ENCODE results near the gene NOTCH1.

The NOTCH1 gene

DNA sequence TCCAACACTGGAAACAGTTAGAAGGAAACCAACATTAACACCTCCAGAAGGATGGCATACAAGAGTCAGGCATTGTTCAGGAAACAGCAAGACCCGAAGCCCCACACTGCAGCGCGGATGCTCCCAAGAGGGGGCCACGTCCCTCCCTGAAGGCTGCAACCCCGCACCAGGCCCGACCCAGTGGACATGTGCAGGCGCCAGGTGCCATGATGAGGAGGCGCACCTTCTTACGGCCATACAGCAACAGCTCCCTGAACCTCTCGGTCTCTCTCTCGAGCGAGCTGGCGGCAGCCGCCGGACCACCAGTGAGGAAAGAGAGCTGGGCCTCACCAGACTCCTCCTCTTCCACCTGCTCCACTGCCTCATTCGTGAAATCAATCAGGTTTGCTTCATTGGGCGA, 83.2 kb downstream of the NOTCH1 start:
- CTCF ChIA-PET, result interaction anchor here (0.6 to 1.0 kb wide), 3 partner anchors 9 to 269 kb away, joined by 3 to 4 read pairs (median 3); no protein-coding TSS in a partner anchor
- Histone ChIP-seq H3K36me3 (ENCODE audit: control insufficient read depth in 4 of 4, insufficient read depth in 4 of 4, low read length in 3 of 4) (peaks cover 23 to 90% (median 72%) of the 10 kb centered on the region in 4 experiments), H3K27ac (ENCODE audit: insufficient read depth in 1 of 2, low read depth in 1 of 2, low read length in 2 of 2, poor library complexity in 1 of 2, severe bottlenecking in 2 of 2) (no peak overlapping the region), H3K9me3 (ENCODE audit: control extremely low read depth in 1 of 5, control insufficient read depth in 4 of 5, insufficient read depth in 2 of 5, low read depth in 1 of 5, low read length in 4 of 5) (no peaks in the 10 kb centered on the region), H3K4me3 (ENCODE audit: control insufficient read depth in 1 of 7, extremely low read depth in 1 of 7, insufficient read depth in 4 of 7, low read depth in 2 of 7, low read length in 6 of 7) (no peak overlapping the region), H3K27me3 (replicated peaks in 2 of 5; ENCODE audit: control insufficient read depth in 4 of 5, insufficient read depth in 5 of 5, low read length in 4 of 5) (no peaks in the 10 kb centered on the region), H3K4me1 (ENCODE audit: control extremely low read depth in 1 of 4, control insufficient read depth in 4 of 4, insufficient read depth in 4 of 4, low read length in 3 of 4) (no peaks in the 10 kb centered on the region)
- WGBS (ENCODE audit: insufficient coverage), result 93% methylated on average over 15 of the region's 17 CpGs
- no peak for DNase-seq
- POLR2A ChIA-PET, result interaction anchor here (1.2 kb wide), 1 partner anchor 21 kb away, joined by 3 read pairs; no protein-coding TSS in a partner anchor

DNA sequence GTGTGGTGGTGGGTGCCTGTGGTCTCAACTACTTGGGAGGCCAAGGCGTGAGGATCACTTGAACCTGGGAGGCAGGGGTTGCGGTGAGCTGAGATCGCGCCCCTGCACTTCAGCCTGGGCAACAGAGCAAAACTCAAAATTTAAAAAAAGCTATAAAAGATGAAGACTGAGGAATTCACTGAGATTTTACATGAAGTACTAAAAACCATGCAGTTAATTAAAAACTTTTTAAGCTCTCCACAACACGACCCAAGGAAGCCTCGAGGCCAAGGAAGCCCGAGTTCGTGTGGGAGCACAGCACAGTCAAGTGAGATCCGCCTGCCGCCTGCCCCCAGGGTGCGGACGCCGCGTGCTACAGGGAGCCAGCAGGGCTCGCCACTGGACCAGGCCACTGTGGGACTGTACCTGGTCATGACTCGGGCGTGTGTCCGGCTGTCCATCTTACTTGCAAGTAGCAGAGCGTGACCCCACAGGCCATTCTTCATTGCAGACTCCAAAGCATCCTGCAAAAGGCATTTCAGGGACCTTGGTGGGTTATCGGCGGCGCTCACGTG, 85.0 kb downstream of the NOTCH1 start:
- H3K9me3 ChIP-seq (ENCODE audit: control extremely low read depth in 1 of 5, control insufficient read depth in 4 of 5, insufficient read depth in 2 of 5, low read depth in 1 of 5, low read length in 4 of 5), result no peaks in the 10 kb centered on the region
- POLR2A ChIA-PET, result no interaction called here
- no peaks in the 10 kb centered on the region for H3K27me3 ChIP-seq (replicated peaks in 2 of 5; ENCODE audit: control insufficient read depth in 4 of 5, insufficient read depth in 5 of 5, low read length in 4 of 5)
- no peak overlapping the region for H3K4me3 ChIP-seq (ENCODE audit: control insufficient read depth in 1 of 7, extremely low read depth in 1 of 7, insufficient read depth in 4 of 7, low read depth in 2 of 7, low read length in 6 of 7)
- no peak overlapping the region for H3K27ac ChIP-seq (ENCODE audit: insufficient read depth in 1 of 2, low read depth in 1 of 2, low read length in 2 of 2, poor library complexity in 1 of 2, severe bottlenecking in 2 of 2)
- DNase-seq, result no peak
- 99% methylated on average over 13 of the region's 23 CpGs for WGBS (ENCODE audit: insufficient coverage)
- peaks cover 25 to 90% (median 73%) of the 10 kb centered on the region in 4 experiments for H3K36me3 ChIP-seq (ENCODE audit: control insufficient read depth in 4 of 4, insufficient read depth in 4 of 4, low read length in 3 of 4)
- no peaks in the 10 kb centered on the region for H3K4me1 ChIP-seq (ENCODE audit: control extremely low read depth in 1 of 4, control insufficient read depth in 4 of 4, insufficient read depth in 4 of 4, low read length in 3 of 4)
- CTCF ChIA-PET, result no interaction called here

DNA sequence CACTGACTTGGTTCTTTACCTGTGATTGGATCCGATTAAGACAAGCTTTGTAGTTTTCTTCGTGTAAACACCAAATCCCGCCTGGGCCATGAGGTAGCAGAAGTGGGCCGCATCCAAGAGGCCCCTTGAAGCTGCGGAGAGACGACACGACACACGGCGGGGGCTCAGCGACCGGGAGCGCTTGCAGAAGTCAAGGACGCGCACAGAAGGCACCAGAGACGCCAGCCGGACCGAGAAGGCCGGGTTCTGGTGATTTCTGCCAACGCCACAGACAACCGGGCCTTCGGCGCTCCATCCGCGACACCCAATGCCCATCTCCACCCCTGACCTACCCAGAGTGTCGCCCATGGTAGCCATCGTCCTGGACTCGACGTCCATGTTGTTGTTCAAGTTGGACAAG, 86.4 kb downstream of the NOTCH1 start:
- ChIA-PET CTCF (interaction anchor here (3.0 kb wide), 1 partner anchor 13 kb away, joined by 13 read pairs; no protein-coding TSS in a partner anchor), POLR2A (no interaction called here)
- DNase-seq, result no peak
- H3K27ac ChIP-seq (ENCODE audit: insufficient read depth in 1 of 2, low read depth in 1 of 2, low read length in 2 of 2, poor library complexity in 1 of 2, severe bottlenecking in 2 of 2), result no peak overlapping the region
- H3K27me3 ChIP-seq (replicated peaks in 2 of 5; ENCODE audit: control insufficient read depth in 4 of 5, insufficient read depth in 5 of 5, low read length in 4 of 5), result no peaks in the 10 kb centered on the region
- H3K9me3 ChIP-seq (ENCODE audit: control extremely low read depth in 1 of 5, control insufficient read depth in 4 of 5, insufficient read depth in 2 of 5, low read depth in 1 of 5, low read length in 4 of 5), result no peaks in the 10 kb centered on the region
- H3K4me3 ChIP-seq (ENCODE audit: control insufficient read depth in 1 of 7, extremely low read depth in 1 of 7, insufficient read depth in 4 of 7, low read depth in 2 of 7, low read length in 6 of 7), result no peak overlapping the region
- H3K4me1 ChIP-seq (ENCODE audit: control extremely low read depth in 1 of 4, control insufficient read depth in 4 of 4, insufficient read depth in 4 of 4, low read length in 3 of 4), result no peaks in the 10 kb centered on the region
- 98% methylated on average over 28 of the region's 28 CpGs for WGBS (ENCODE audit: insufficient coverage)
- H3K36me3 ChIP-seq (ENCODE audit: control insufficient read depth in 4 of 4, insufficient read depth in 4 of 4, low read length in 3 of 4), result peaks cover 17 to 91% (median 74%) of the 10 kb centered on the region in 4 experiments

DNA sequence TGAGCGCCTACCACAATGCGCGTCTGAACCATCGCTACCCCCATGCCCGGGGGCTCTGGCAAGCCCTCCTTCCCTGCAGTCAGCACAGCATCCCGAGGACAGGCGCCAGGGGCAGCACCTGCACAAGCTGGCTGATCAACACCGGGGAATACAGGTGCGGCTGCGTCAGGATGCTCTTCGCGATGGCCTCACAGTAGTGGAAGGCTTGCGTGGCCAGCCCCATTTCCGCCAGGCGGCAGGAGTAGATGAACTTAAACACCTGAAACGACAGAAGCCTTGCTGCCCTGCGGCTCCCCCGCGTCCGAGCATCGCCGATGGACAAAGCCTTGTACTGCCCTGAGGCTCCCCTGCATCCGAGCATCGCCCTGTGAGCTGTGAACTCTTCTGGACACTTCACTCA, 88.5 kb downstream of the NOTCH1 start:
- ChIA-PET POLR2A (interaction anchor here (1.2 kb wide), 1 partner anchor 12 kb away, joined by 3 read pairs; no protein-coding TSS in a partner anchor), CTCF (interaction anchor here (1.9 to 3.0 kb wide), 2 partner anchors 11 to 18 kb away, joined by 4 to 13 read pairs; no protein-coding TSS in a partner anchor)
- H3K4me3 ChIP-seq (ENCODE audit: control insufficient read depth in 1 of 7, extremely low read depth in 1 of 7, insufficient read depth in 4 of 7, low read depth in 2 of 7, low read length in 6 of 7), result no peak overlapping the region
- no peaks in the 10 kb centered on the region for H3K4me1 ChIP-seq (ENCODE audit: control extremely low read depth in 1 of 4, control insufficient read depth in 4 of 4, insufficient read depth in 4 of 4, low read length in 3 of 4)
- DNase-seq, result no peak
- H3K9me3 ChIP-seq (ENCODE audit: control extremely low read depth in 1 of 5, control insufficient read depth in 4 of 5, insufficient read depth in 2 of 5, low read depth in 1 of 5, low read length in 4 of 5), result no peaks in the 10 kb centered on the region
- H3K27me3 ChIP-seq (replicated peaks in 2 of 5; ENCODE audit: control insufficient read depth in 4 of 5, insufficient read depth in 5 of 5, low read length in 4 of 5), result no peaks in the 10 kb centered on the region
- no peak overlapping the region for H3K27ac ChIP-seq (ENCODE audit: insufficient read depth in 1 of 2, low read depth in 1 of 2, low read length in 2 of 2, poor library complexity in 1 of 2, severe bottlenecking in 2 of 2)
- 99% methylated on average over 24 of the region's 24 CpGs for WGBS (ENCODE audit: insufficient coverage)
- H3K36me3 ChIP-seq (ENCODE audit: control insufficient read depth in 4 of 4, insufficient read depth in 4 of 4, low read length in 3 of 4), result peaks cover 13 to 85% (median 69%) of the 10 kb centered on the region in 4 experiments

- Histone ChIP-seq H3K36me3 (ENCODE audit: control insufficient read depth in 4 of 4, insufficient read depth in 4 of 4, low read length in 3 of 4) (peaks cover 14 to 84% (median 67%) of the 10 kb centered on the region in 4 experiments), H3K9me3 (ENCODE audit: control extremely low read depth in 1 of 5, control insufficient read depth in 4 of 5, insufficient read depth in 2 of 5, low read depth in 1 of 5, low read length in 4 of 5) (no peaks in the 10 kb centered on the region), H3K27me3 (replicated peaks in 2 of 5; ENCODE audit: control insufficient read depth in 4 of 5, insufficient read depth in 5 of 5, low read length in 4 of 5) (no peaks in the 10 kb centered on the region), H3K4me1 (ENCODE audit: control extremely low read depth in 1 of 4, control insufficient read depth in 4 of 4, insufficient read depth in 4 of 4, low read length in 3 of 4) (no peaks in the 10 kb centered on the region), H3K27ac (ENCODE audit: insufficient read depth in 1 of 2, low read depth in 1 of 2, low read length in 2 of 2, poor library complexity in 1 of 2, severe bottlenecking in 2 of 2) (no peak overlapping the region), H3K4me3 (ENCODE audit: control insufficient read depth in 1 of 7, extremely low read depth in 1 of 7, insufficient read depth in 4 of 7, low read depth in 2 of 7, low read length in 6 of 7) (no peak overlapping the region)
- ChIA-PET CTCF (interaction anchor here (3.0 kb wide), 1 partner anchor 10 kb away, joined by 13 read pairs; no protein-coding TSS in a partner anchor), POLR2A (no interaction called here)
- DNase-seq, result no peak
- 94% methylated on average over 9 of the region's 9 CpGs for WGBS (ENCODE audit: insufficient coverage)
These were observed 89.6 kb downstream of the NOTCH1 start for GRCh38 chr9:136456258-136456657.

DNA sequence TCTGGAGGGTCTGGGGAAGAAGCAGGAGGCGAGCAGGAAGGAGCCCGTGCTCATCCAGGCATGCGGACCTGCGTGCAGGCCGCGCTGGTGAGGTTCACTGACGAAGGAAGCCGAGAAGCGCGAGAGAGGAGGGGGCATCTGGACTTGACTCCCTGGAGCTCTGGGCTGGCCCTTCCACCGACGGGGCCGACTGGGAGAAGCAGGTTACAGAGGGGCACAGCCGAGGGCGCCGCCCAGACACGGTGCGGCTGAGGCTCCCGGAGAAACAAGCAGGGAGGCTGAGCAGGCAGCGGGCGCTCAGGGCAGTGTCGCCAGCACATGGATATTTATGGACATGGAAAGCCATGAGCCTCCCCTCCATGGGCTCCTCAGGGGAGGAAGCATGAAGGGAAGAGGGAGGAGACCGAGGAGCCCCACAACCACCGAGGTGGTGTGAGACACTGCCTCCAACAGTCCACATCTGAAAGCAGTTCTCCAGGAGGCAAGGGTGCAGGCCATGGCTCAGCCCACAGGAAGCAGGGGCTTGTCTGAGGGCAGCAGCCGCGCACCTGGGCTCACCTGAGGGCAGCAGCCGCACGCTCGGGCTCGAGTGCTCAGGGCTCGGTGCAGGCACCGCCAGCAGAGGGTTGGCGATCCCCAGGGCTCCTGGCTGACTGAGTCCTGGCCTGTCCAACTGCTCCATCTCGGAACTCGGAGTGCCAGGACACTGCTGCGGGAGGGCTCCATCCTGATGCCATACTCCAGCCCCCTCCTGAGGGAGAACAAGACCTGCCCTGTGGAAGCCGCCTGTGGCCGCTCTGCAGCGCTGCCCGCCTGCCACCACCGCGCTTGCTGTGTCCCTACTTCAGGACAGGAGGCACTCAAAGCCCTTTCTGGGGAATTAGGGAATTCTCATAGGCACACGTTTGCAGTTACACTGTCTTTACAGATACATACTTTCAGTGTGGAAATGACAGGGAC, 90.5 kb downstream of the NOTCH1 start:
- H3K4me1 ChIP-seq (ENCODE audit: control extremely low read depth in 1 of 4, control insufficient read depth in 4 of 4, insufficient read depth in 4 of 4, low read length in 3 of 4), result no peaks in the 10 kb centered on the region
- DNase-seq, result no peak
- no peaks in the 10 kb centered on the region for H3K9me3 ChIP-seq (ENCODE audit: control extremely low read depth in 1 of 5, control insufficient read depth in 4 of 5, insufficient read depth in 2 of 5, low read depth in 1 of 5, low read length in 4 of 5)
- 95% methylated on average over 38 of the region's 43 CpGs for WGBS (ENCODE audit: insufficient coverage)
- POLR2A ChIA-PET, result no interaction called here
- no peak overlapping the region for H3K4me3 ChIP-seq (ENCODE audit: control insufficient read depth in 1 of 7, extremely low read depth in 1 of 7, insufficient read depth in 4 of 7, low read depth in 2 of 7, low read length in 6 of 7)
- no peak overlapping the region for H3K27ac ChIP-seq (ENCODE audit: insufficient read depth in 1 of 2, low read depth in 1 of 2, low read length in 2 of 2, poor library complexity in 1 of 2, severe bottlenecking in 2 of 2)
- no peaks in the 10 kb centered on the region for H3K27me3 ChIP-seq (replicated peaks in 2 of 5; ENCODE audit: control insufficient read depth in 4 of 5, insufficient read depth in 5 of 5, low read length in 4 of 5)
- CTCF ChIA-PET, result interaction anchor here (2.9 kb wide), 1 partner anchor 13 kb away, joined by 12 read pairs; no protein-coding TSS in a partner anchor
- H3K36me3 ChIP-seq (ENCODE audit: control insufficient read depth in 4 of 4, insufficient read depth in 4 of 4, low read length in 3 of 4), result peaks cover 18 to 85% (median 71%) of the 10 kb centered on the region in 4 experiments

Measured in common myeloid progenitor, CD34-positive (primary cell).